ENCODE data around the gene NSMCE1.

- TF ChIP-seq PATZ1 (CRISPR knock-in tag; IDR thresholded peaks at IDR 0.05; ENCODE audit: borderline replicate concordance), result no peak
- no peak for TF ChIP-seq RARB (CRISPR knock-in tag; IDR thresholded peaks at IDR 0.05)
- TF ChIP-seq SNAI2 (CRISPR knock-in tag; IDR thresholded peaks at IDR 0.05), result no peak
- TF ChIP-seq ARNTL (CRISPR knock-in tag; IDR thresholded peaks at IDR 0.05; ENCODE audit: borderline replicate concordance, low read depth), result no peak
- TF ChIP-seq ESRRG (CRISPR knock-in tag; IDR thresholded peaks at IDR 0.05), result no peak
- no peak for TF ChIP-seq ISL1 (CRISPR knock-in tag; IDR thresholded peaks at IDR 0.05)
- TF ChIP-seq ZNF565 (CRISPR knock-in tag; conservative IDR thresholded peaks at IDR 0.05; ENCODE audit: low read depth), result no peak
- no peak for TF ChIP-seq ZNF8 (CRISPR knock-in tag; IDR thresholded peaks at IDR 0.05)
- TF ChIP-seq GLIS3 (CRISPR knock-in tag; IDR thresholded peaks at IDR 0.05), result no peak
- no peak for TF ChIP-seq ZFP3 (CRISPR knock-in tag; IDR thresholded peaks at IDR 0.05)
- no peak for TF ChIP-seq CSRNP3 (CRISPR knock-in tag; IDR thresholded peaks at IDR 0.05)
- no peak for TF ChIP-seq ZFP30 (CRISPR knock-in tag; IDR thresholded peaks at IDR 0.05)
- no peak for TF ChIP-seq TOX (CRISPR knock-in tag; IDR thresholded peaks at IDR 0.05; ENCODE audit: borderline replicate concordance)
- TF ChIP-seq POU6F1 (CRISPR knock-in tag; IDR thresholded peaks at IDR 0.05; ENCODE audit: borderline replicate concordance, low read depth), result no peak
Measured at GRCh38 chr16:27253526-27253930, 15.0 kb downstream of the NSMCE1 start.

All from SK-N-SH treated with all-trans-retinoic acid at 6 μM for 48 hours (cell line).